ENCODE results near the gene HSBP1L1. TPM values are rescaled to one million over a fixed set of nuclear protein-coding genes. Genes with fewer than 3 reads are reported as not detected.
A peak's percentile ranks its signal among the peaks of the same experiment; 100 is the strongest.

Gene HSBP1L1
- total and polyA plus RNA-seq, 2 of the 13 experiments (the other 11 are each of a cell fraction or from before 2014, with no cell fraction given) = 22.6 to 45.1 TPM

DNA sequence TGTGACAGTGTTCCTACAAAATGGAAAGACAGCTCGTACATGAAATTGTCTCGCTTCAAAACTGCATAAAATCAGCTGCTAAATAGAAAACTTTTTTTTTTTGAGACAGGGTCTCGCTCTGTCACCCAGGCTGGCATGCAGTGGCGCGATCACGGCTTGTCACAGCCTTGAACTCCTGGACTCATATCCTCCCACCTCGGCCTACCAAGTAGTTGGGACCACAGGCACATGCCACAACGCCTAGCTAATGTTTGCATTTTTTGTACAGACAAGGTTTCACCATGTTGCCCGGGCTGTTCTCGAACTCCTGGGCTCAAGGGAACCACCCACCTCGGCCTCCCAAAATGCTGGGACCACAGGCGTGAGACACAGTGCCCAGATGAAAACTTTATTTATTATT is 20.7 kb downstream of the HSBP1L1 start (continued):
- TF ChIP-seq, protein P1, sequence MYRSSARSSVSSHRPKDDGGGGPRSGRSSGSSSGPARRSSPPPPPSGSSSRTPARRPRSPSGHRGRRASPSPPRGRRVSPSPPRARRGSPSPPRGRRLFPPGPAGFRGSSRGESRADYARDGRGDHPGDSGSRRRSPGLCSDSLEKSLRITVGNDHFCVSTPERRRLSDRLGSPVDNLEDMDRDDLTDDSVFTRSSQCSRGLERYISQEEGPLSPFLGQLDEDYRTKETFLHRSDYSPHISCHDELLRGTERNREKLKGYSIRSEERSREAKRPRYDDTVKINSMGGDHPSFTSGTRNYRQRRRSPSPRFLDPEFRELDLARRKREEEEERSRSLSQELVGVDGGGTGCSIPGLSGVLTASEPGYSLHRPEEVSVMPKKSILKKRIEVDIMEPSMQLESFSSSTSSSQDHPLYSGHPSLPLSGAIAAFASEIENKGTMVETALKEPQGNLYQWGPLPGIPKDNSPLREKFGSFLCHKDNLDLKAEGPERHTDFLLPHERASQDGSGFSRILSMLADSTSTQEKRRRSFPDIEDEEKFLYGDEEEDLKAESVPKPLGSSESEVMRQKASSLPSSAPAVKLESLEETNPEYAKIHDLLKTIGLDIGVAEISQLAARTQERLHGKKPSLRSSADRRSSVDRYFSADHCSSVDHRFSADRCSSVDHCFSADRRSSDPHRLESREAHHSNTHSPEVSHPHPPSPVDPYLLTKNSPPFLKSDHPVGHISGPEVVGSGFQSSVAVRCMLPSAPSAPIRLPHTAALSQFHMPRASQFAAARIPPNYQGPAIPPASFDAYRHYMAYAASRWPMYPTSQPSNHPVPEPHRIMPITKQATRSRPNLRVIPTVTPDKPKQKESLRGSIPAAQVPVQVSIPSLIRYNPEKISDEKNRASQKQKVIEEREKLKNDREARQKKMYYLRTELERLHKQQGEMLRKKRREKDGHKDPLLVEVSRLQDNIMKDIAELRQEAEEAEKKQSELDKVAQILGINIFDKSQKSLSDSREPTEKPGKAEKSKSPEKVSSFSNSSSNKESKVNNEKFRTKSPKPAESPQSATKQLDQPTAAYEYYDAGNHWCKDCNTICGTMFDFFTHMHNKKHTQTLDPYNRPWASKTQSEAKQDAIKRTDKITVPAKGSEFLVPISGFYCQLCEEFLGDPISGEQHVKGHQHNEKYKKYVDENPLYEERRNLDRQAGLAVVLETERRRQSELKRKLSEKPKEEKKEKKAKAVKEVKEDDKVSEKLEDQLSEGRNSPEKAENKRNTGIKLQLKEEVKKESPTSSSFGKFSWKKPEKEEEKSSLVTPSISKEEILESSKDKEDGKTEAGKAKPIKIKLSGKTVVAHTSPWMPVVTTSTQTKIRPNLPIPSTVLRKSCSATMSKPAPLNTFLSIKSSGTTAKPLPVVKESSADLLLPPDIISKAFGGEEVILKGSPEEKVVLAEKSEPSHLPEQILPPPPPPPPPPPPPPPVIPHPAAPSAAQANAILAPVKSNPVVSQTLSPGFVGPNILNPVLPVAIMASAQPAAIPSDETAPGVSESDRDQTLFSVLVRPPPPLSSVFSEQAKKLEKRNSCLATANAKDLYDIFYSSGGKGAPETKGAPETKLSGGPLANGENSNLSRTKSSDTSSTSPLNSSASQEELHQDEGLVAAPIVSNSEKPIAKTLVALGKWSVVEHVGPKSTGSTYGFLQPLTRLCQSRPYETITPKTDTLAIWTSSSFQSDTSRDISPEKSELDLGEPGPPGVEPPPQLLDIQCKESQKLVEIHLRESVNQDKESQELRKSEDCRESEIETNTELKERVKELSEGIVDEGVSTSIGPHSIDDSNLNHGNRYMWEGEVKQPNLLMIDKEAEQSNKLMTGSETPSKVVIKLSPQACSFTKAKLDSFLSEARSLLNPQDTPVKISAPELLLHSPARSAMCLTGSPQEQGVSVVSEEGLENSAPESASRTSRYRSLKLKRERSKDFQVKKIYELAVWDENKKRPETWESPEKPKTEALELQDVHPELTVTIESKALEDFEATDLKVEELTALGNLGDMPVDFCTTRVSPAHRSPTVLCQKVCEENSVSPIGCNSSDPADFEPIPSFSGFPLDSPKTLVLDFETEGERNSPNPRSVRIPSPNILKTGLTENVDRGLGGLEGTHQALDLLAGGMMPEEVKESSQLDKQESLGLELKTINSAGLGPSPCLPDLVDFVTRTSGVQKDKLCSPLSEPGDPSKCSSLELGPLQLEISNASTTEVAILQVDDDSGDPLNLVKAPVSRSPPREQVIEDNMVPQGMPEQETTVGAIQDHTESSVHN (CRISPR knock-in tag; IDR thresholded peaks at IDR 0.05) = no peak
- TF ChIP-seq ZSCAN20 (CRISPR knock-in tag; IDR thresholded peaks at IDR 0.05; ENCODE audit: borderline replicate concordance) (no peak), ZNF761 (CRISPR knock-in tag; conservative IDR thresholded peaks at IDR 0.05) (no peak), MED1 (CRISPR knock-in tag; IDR thresholded peaks at IDR 0.05) (peak; percentile 72), NPAS2 (CRISPR knock-in tag; IDR thresholded peaks at IDR 0.05; ENCODE audit: borderline replicate concordance) (no peak), THAP11 (CRISPR knock-in tag; IDR thresholded peaks at IDR 0.05) (0 out of 2 replicates have a peak, but pooled peaks have one; percentile 22), NFIC (IDR thresholded peaks at IDR 0.05; ENCODE audit: low read length) (no peak)
- TF ChIP-seq, protein P2, sequence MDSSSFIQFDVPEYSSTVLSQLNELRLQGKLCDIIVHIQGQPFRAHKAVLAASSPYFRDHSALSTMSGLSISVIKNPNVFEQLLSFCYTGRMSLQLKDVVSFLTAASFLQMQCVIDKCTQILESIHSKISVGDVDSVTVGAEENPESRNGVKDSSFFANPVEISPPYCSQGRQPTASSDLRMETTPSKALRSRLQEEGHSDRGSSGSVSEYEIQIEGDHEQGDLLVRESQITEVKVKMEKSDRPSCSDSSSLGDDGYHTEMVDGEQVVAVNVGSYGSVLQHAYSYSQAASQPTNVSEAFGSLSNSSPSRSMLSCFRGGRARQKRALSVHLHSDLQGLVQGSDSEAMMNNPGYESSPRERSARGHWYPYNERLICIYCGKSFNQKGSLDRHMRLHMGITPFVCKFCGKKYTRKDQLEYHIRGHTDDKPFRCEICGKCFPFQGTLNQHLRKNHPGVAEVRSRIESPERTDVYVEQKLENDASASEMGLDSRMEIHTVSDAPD (CRISPR knock-in tag; IDR thresholded peaks at IDR 0.05) = no peak
- TF ChIP-seq, protein P3, sequence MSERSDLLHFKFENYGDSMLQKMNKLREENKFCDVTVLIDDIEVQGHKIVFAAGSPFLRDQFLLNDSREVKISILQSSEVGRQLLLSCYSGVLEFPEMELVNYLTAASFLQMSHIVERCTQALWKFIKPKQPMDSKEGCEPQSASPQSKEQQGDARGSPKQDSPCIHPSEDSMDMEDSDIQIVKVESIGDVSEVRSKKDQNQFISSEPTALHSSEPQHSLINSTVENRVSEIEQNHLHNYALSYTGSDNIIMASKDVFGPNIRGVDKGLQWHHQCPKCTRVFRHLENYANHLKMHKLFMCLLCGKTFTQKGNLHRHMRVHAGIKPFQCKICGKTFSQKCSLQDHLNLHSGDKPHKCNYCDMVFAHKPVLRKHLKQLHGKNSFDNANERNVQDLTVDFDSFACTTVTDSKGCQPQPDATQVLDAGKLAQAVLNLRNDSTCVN (CRISPR knock-in tag; IDR thresholded peaks at IDR 0.05; ENCODE audit: borderline replicate concordance) = no peak
- TF ChIP-seq, protein P4, sequence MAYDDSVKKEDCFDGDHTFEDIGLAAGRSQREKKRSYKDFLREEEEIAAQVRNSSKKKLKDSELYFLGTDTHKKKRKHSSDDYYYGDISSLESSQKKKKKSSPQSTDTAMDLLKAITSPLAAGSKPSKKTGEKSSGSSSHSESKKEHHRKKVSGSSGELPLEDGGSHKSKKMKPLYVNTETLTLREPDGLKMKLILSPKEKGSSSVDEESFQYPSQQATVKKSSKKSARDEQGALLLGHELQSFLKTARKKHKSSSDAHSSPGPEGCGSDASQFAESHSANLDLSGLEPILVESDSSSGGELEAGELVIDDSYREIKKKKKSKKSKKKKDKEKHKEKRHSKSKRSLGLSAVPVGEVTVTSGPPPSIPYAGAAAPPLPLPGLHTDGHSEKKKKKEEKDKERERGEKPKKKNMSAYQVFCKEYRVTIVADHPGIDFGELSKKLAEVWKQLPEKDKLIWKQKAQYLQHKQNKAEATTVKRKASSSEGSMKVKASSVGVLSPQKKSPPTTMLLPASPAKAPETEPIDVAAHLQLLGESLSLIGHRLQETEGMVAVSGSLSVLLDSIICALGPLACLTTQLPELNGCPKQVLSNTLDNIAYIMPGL (CRISPR knock-in tag; IDR thresholded peaks at IDR 0.05; ENCODE audit: borderline replicate concordance in 1 of 2, low read depth in 1 of 2) = no peak

Measured in HepG2 (cell line).